BLaER1 treated with 17β-estradiol and CSF1 and Interleukin-3, amounts not matched to agents 10 nM and 100 nM (cell line): ENCODE data around the gene IL37.

ENCODE experiments used
- H3K27ac ChIP-seq, 11 experiments: shearing (Covaris generic); formaldehyde crosslinking; 2 replicates each; pipeline ENCODE4 v1.8.1; 2022
- H3K27me3 ChIP-seq, 11 experiments: shearing (Covaris generic); formaldehyde crosslinking; 2 replicates each; pipeline ENCODE4 v1.8.1; 2022
- H3K36me3 ChIP-seq, 11 experiments: shearing (Covaris generic); formaldehyde crosslinking; 2 replicates each; pipeline ENCODE4 v1.8.1; 2022
- H3K4me1 ChIP-seq, 10 experiments: shearing (Covaris generic); formaldehyde crosslinking; 2 replicates each; pipeline ENCODE4 v1.8.1; 2022
- H3K4me2 ChIP-seq, 11 experiments: shearing (Covaris generic); formaldehyde crosslinking; 2 replicates each; pipeline ENCODE4 v1.8.1; 2022
- H3K4me3 ChIP-seq, 10 experiments: shearing (Covaris generic); formaldehyde crosslinking; 2 replicates each; pipeline ENCODE4 v1.8.1; 2022
- H3K9ac ChIP-seq, 11 experiments: shearing (Covaris generic); formaldehyde crosslinking; 2 replicates each; pipeline ENCODE4 v1.8.1; 2022
- H3K9me3 ChIP-seq, 11 experiments: shearing (Covaris generic); formaldehyde crosslinking; replicated peaks in 1 of 11; 2 replicates each; pipeline ENCODE4 v1.8.1; 2022
- H4K20me1 ChIP-seq, 11 experiments: shearing (Covaris generic); formaldehyde crosslinking; 2 replicates each; pipeline ENCODE4 v1.8.1; 2022
- Cebpa-rat ChIP-seq, 11 experiments: shearing (Covaris generic); IDR thresholded peaks; 2 replicates each; pipeline ENCODE4 v1.8.1; 2022

The IL37 gene

DNA sequence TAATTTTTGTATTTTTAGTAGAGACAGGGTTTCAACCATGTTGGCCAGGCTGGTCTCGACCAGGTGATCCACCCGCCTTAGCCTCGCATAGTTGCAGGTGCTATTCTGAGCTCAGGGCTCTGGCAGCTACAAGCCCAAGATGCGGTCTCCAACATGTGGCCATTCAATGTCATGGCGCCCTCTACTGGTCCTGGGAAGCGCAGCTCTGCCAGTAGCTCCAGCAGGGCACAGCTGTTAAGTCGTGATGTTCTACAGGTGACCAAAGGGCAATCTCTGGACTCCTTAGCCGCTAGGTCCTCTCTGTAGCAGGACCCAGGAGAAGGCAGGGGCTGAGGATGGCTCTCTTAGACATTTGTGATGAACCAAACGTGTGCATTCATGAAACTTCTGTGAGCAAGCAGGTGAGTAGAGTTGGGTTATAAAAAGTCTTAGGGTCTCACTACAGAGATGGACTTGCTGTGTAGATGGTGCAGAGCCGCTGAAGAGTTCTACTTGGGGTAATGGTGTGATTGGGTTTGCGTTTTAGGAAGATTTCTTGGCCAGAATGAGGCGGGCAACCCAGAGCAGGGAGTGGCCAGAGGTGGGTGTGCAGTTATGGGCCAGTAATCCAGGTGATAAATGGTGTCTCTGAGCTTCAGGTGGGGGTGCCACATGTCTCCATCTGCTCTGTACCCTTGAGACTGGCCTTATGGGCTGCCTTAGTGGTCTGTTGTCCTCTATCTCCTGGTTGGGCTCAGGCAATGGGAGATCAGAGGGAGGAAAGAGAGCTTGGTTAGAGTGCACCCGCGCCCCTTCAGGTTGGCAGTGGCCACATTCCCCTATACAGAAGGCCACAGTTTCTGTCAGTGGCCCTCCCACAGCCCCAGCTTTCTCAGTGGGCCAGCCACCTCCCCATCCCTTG, 31.0 kb downstream of the IL37 start:
- Histone ChIP-seq H3K9me3 (peaks cover 23 to 25% (median 24%) of the 10 kb centered on the region in 11 experiments), H3K4me3 (no peak overlapping the region), H4K20me1 (no peaks in the 10 kb centered on the region), H3K27ac (peak overlapping the region in 3 of 11 experiments; percentile 11 to 16 (median 16); a peak in 3 of 22 replicates), H3K36me3 (no peaks in the 10 kb centered on the region), H3K4me1 (peaks cover 0 to 55% (median 9%) of the 10 kb centered on the region in 10 experiments; a peak in 10 of 20 replicates), H3K4me2 (peak overlapping the region in 6 of 11 experiments; percentile 15 to 65 (median 41); a peak in 8 of 22 replicates), H3K27me3 (no peaks in the 10 kb centered on the region), H3K9ac (peak overlapping the region in 3 of 11 experiments; percentile 4 to 52 (median 18); a peak in 3 of 22 replicates)
- no peak for TF ChIP-seq Cebpa-rat (IDR thresholded peaks at IDR 0.05)

- H3K27ac ChIP-seq, result peak overlapping the region in 1 of 11 experiments; percentile 16; a peak in 1 of 22 replicates
- H3K36me3 ChIP-seq, result no peaks in the 10 kb centered on the region
- H3K9ac ChIP-seq, result peak overlapping the region in 3 of 11 experiments; percentile 4 to 52 (median 18); a peak in 1 of 22 replicates
- peak overlapping the region in 3 of 11 experiments; percentile 55 to 65 (median 60); a peak in 3 of 22 replicates for H3K4me2 ChIP-seq
- no peak for TF ChIP-seq Cebpa-rat (IDR thresholded peaks at IDR 0.05)
- H3K9me3 ChIP-seq, result peaks cover 29 to 31% (median 30%) of the 10 kb centered on the region in 11 experiments
- no peaks in the 10 kb centered on the region for H3K27me3 ChIP-seq
- no peak overlapping the region for H3K4me3 ChIP-seq
- H3K4me1 ChIP-seq, result peaks cover 0 to 49% (median 9%) of the 10 kb centered on the region in 10 experiments; a peak in 10 of 20 replicates
- H4K20me1 ChIP-seq, result no peaks in the 10 kb centered on the region
Measured at GRCh38 chr2:112942654-112943002, 31.7 kb downstream of the IL37 start.

- TF ChIP-seq Cebpa-rat (IDR thresholded peaks at IDR 0.05), result no peak
- H3K4me1 ChIP-seq, result peaks cover 0 to 28% (median 9%) of the 10 kb centered on the region in 10 experiments; a peak in 10 of 20 replicates
- no peaks in the 10 kb centered on the region for H4K20me1 ChIP-seq
- H3K4me3 ChIP-seq, result no peak overlapping the region
- H3K27ac ChIP-seq, result no peak overlapping the region
- H3K9ac ChIP-seq, result no peak overlapping the region
- peaks cover 34 to 45% (median 37%) of the 10 kb centered on the region in 11 experiments for H3K9me3 ChIP-seq
- no peaks in the 10 kb centered on the region for H3K27me3 ChIP-seq
- no peak overlapping the region for H3K4me2 ChIP-seq
- no peaks in the 10 kb centered on the region for H3K36me3 ChIP-seq
Measured at GRCh38 chr2:112944971-112945370, 34.0 kb downstream of the IL37 start.

DNA sequence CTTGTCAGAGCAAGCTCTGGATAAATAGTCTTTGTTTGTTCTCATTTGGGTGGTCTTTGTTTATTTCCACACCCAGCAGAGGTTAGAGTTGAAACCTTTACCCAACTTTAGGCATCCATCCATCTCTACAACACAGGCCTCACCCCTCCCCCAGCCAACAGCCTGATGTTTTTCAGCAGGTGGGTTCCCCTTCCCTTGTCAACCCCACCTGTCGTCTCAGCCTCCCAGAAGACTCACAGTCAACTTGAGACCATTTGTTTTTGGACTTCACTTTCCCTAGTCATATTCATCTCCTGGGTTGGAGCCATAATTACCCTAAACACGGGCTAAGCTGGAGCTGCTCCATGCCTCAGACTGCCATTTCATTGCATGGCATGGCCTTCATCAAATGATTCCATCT, 35.1 kb downstream of the IL37 start:
- Histone ChIP-seq H3K4me1 (peaks cover 0 to 17% (median 9%) of the 10 kb centered on the region in 10 experiments; a peak in 10 of 20 replicates), H4K20me1 (no peaks in the 10 kb centered on the region), H3K36me3 (no peaks in the 10 kb centered on the region), H3K4me3 (no peak overlapping the region), H3K9ac (no peak overlapping the region), H3K27me3 (no peaks in the 10 kb centered on the region), H3K9me3 (peaks cover 34 to 45% (median 37%) of the 10 kb centered on the region in 11 experiments), H3K27ac (no peak overlapping the region), H3K4me2 (no peak overlapping the region)
- no peak for TF ChIP-seq Cebpa-rat (IDR thresholded peaks at IDR 0.05)

DNA sequence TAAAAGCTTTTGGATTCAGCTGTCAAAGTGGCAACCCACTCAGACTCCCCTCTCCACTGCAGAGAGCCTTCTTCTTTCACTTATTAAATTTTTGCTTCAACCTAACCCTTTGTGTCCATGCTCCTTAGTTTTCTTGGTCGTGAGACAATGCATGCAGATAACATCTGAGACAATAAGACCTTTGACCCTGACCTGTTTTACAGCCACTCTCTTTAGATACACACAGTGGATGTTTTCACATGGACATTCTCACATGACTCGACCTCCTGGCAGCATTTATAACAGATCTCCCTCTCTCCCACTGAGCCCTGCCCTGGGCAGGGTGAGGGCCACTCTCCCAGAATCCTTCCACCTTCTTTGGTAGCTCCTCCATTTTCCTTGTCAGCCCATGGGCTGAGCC, 36.4 kb downstream of the IL37 start:
- H3K27me3 ChIP-seq, result no peaks in the 10 kb centered on the region
- H3K27ac ChIP-seq, result no peak overlapping the region
- H3K4me1 ChIP-seq, result peaks cover 0 to 4% (median 0%) of the 10 kb centered on the region in 10 experiments; a peak in 3 of 20 replicates
- no peak overlapping the region for H3K4me3 ChIP-seq
- no peak overlapping the region for H3K9ac ChIP-seq
- H3K9me3 ChIP-seq, result peaks cover 35 to 50% (median 40%) of the 10 kb centered on the region in 11 experiments
- H3K36me3 ChIP-seq, result no peaks in the 10 kb centered on the region
- no peaks in the 10 kb centered on the region for H4K20me1 ChIP-seq
- no peak overlapping the region for H3K4me2 ChIP-seq
- TF ChIP-seq Cebpa-rat (IDR thresholded peaks at IDR 0.05), result no peak

DNA sequence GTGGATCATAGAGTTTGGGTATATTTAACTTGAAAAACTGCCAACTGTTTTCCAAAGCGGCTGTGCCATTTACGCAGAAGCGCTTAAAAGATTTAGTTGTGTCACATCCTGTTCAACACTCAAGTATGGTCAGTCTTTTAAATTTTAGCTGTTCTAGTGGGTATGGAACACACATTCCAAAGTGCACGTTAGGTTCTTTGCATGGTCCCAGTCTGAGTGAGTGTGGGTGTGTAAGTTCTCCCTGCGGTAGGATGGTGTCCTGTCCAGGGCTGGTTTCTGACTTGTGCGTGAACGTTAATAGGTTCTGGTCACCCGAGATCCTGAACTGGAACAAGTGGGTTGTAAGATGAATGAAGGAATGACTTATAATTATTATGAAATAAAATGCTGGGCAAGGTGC, 38.5 kb downstream of the IL37 start:
- H3K9ac ChIP-seq, result no peak overlapping the region

DNA sequence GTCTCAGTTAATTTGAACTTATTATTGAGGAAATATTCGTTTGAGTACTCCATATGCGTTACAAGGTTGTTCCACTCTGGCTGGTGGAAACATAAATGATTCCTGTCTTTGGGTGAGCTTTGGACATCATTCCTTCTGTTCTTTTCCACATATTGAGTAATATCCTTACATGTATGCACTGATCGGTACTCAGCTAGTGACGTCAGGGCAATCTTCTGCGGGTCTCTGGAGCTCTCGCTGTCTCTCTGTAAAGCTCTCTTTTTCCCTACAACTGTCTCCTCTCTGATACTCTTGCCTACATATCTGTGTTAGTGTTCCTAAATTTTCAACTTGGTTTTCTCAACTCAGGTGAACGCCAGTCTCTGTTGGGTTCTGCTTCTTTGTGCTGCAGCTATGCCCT, 43.4 kb downstream of the IL37 start:
- Histone ChIP-seq H3K27me3 (no peaks in the 10 kb centered on the region), H3K36me3 (no peaks in the 10 kb centered on the region), H3K4me2 (no peak overlapping the region), H4K20me1 (no peaks in the 10 kb centered on the region), H3K9ac (no peak overlapping the region), H3K9me3 (peaks cover 0 to 12% (median 6%) of the 10 kb centered on the region in 11 experiments; a peak in 6 of 22 replicates), H3K4me1 (peaks cover 0 to 10% (median 4%) of the 10 kb centered on the region in 10 experiments; a peak in 9 of 20 replicates), H3K4me3 (no peak overlapping the region), H3K27ac (no peak overlapping the region)
- TF ChIP-seq Cebpa-rat (IDR thresholded peaks at IDR 0.05), result no peak

More for the DNA sequence above, 38.5 kb downstream of the IL37 start:
- H3K4me2 ChIP-seq, result no peak overlapping the region
- no peaks in the 10 kb centered on the region for H3K36me3 ChIP-seq
- H3K4me3 ChIP-seq, result no peak overlapping the region
- H3K27me3 ChIP-seq, result no peaks in the 10 kb centered on the region
- H3K4me1 ChIP-seq, result no peaks in the 10 kb centered on the region
- no peak overlapping the region for H3K27ac ChIP-seq
- TF ChIP-seq Cebpa-rat (IDR thresholded peaks at IDR 0.05), result no peak
- no peaks in the 10 kb centered on the region for H4K20me1 ChIP-seq
- H3K9me3 ChIP-seq, result peaks cover 35 to 52% (median 42%) of the 10 kb centered on the region in 11 experiments

DNA sequence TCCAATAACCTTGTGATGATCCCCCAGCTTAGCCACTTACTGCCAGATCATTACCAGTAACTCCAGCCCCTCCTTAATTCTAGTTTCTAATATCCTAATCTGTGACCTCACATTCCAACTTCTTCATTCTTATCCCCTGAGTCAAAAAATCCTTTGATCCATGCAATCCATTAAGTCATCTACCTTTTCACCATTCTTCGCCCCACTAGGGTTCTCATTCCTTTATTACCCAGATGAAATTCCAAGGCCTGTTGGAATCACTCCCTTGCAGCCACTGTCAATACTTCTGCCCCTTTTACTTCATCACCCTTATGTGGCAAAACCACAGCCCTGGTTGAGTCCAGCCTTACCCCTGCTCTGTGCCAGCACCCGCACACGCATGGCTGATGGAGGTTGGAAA, 46.5 kb downstream of the IL37 start:
- H3K9me3 ChIP-seq, result peaks cover 0 to 2% (median 0%) of the 10 kb centered on the region in 11 experiments; a peak in 1 of 22 replicates
- no peak overlapping the region for H3K4me2 ChIP-seq
- no peaks in the 10 kb centered on the region for H3K36me3 ChIP-seq
- no peak for TF ChIP-seq Cebpa-rat (IDR thresholded peaks at IDR 0.05)
- H3K27ac ChIP-seq, result no peak overlapping the region
- no peak overlapping the region for H3K9ac ChIP-seq
- H3K27me3 ChIP-seq, result no peaks in the 10 kb centered on the region
- no peak overlapping the region for H3K4me3 ChIP-seq
- H4K20me1 ChIP-seq, result no peaks in the 10 kb centered on the region
- H3K4me1 ChIP-seq, result peaks cover 0 to 10% (median 4%) of the 10 kb centered on the region in 10 experiments; a peak in 9 of 20 replicates

- peak overlapping the region in 5 of 11 experiments; percentile 9 to 42 (median 18); a peak in 5 of 22 replicates for H3K4me2 ChIP-seq
- no peaks in the 10 kb centered on the region for H3K9me3 ChIP-seq
- H3K4me3 ChIP-seq, result no peak overlapping the region
- no peak overlapping the region; a peak in 1 of 22 replicates for H3K27ac ChIP-seq
- TF ChIP-seq Cebpa-rat (IDR thresholded peaks at IDR 0.05), result no peak
- no peak overlapping the region for H3K9ac ChIP-seq
- no peaks in the 10 kb centered on the region for H4K20me1 ChIP-seq
- peaks cover 0 to 10% (median 4%) of the 10 kb centered on the region in 10 experiments; a peak in 9 of 20 replicates for H3K4me1 ChIP-seq
- H3K27me3 ChIP-seq, result no peaks in the 10 kb centered on the region
- H3K36me3 ChIP-seq, result no peaks in the 10 kb centered on the region
Measured at GRCh38 chr2:112958428-112959108, 47.6 kb downstream of the IL37 start.
